SK-N-SH (cell line): Measurements from ENCODE around the gene BAG1.

Source experiments
- CHD2 ChIP-seq: fragments of 150-350 bp; IDR thresholded peaks from 2 replicates; pipeline ENCODE4 v1.6.1; 2018; ENCODE audit warnings: low read length; ENCODE audit not compliant: partially characterized antibody
- CTCF ChIP-seq: fragments of 200-600 bp; sonication (generic); IDR thresholded peaks from 2 replicates; pipeline ENCODE4 v1.6.1; 2017; ENCODE audit warnings: antibody characterized with exemption, mild to moderate bottlenecking, moderate library complexity
- ELF1 ChIP-seq: IDR thresholded peaks from 2 replicates; pipeline ENCODE4 v1.4.0; 2012
- EP300 ChIP-seq, 2 experiments: IDR thresholded peaks; 2 replicates each; pipeline versions ENCODE4 v1.4.0 to v1.6.1; 2012; ENCODE audit warnings: borderline replicate concordance in 1 of 2, low read depth in 1 of 2, low read length in 1 of 2
- EZH2phosphoT487 ChIP-seq: fragments of 200-600 bp; sonication (generic); IDR thresholded peaks from 2 replicates; pipeline ENCODE4 v1.6.1; 2017; ENCODE audit warnings: low read depth, mixed run types, mild to moderate bottlenecking, antibody characterized with exemption, moderate library complexity, borderline replicate concordance
- NRF1 ChIP-seq: IDR thresholded peaks from 2 replicates; pipeline ENCODE4 v1.6.1; 2012; ENCODE audit warnings: low read depth, mild to moderate bottlenecking, low read length
- REST ChIP-seq: IDR thresholded peaks from 2 replicates; pipeline ENCODE4 v1.6.1; 2012; ENCODE audit warnings: mild to moderate bottlenecking, low read depth, low read length, moderate library complexity
- SMC3 ChIP-seq: IDR thresholded peaks from 2 replicates; pipeline ENCODE4 v1.6.1; 2012; ENCODE audit warnings: low read depth, low read length, improper control_type of control experiment
- TEAD4 ChIP-seq: IDR thresholded peaks from 2 replicates; pipeline ENCODE4 v1.4.0; 2012; ENCODE audit warnings: mild to moderate bottlenecking, borderline replicate concordance; ENCODE audit not compliant: insufficient read depth

- TF ChIP-seq CTCF (no peak), ELF1 (no peak), REST (no peak), EZH2phosphoT487 (no peak), TEAD4 (no peak), CHD2 (no peak), SMC3 (no peak), EP300 (IDR thresholded peaks at IDR 0.05; ENCODE audit: borderline replicate concordance in 1 of 2, low read depth in 1 of 2, low read length in 1 of 2) (no peak), NRF1 (no peak)
Measured at GRCh38 chr9:33291031-33291397, 26.5 kb upstream of the BAG1 start.
